Mesothelial cell of epicardium (in vitro differentiated cells): ENCODE measurements around the gene KLHL29. TPM values are rescaled to one million over a fixed set of nuclear protein-coding genes. Genes with fewer than 3 reads are reported as not detected.

Experiments used
- DNase-seq, 2 experiments: peaks; one replicate each; pipeline ENCODE4 v3.0.0; 2021; ENCODE audit warnings: low spot score in 2 of 2; ENCODE audit not compliant: unreplicated experiment in 2 of 2
- H3K27ac Mint-ChIP-seq: 2 replicates; pipeline ENCODE4 v1.8.0; 2021; ENCODE audit warnings: mixed read lengths
- H3K27me3 Mint-ChIP-seq: 2 replicates; pipeline ENCODE4 v1.8.0; 2021; ENCODE audit warnings: low read depth, mixed read lengths
- H3K36me3 Mint-ChIP-seq: 2 replicates; pipeline ENCODE4 v1.8.0; 2021; ENCODE audit warnings: mixed read lengths
- H3K4me1 Mint-ChIP-seq: 2 replicates; pipeline ENCODE4 v1.8.0; 2021; ENCODE audit warnings: mixed read lengths
- H3K4me3 Mint-ChIP-seq: 2 replicates; pipeline ENCODE4 v1.8.0; 2021; ENCODE audit warnings: mild to moderate bottlenecking, moderate library complexity, mixed read lengths
- H3K9me3 Mint-ChIP-seq: 2 replicates; pipeline ENCODE4 v1.8.0; 2021; ENCODE audit warnings: mixed read lengths
- total RNA-seq: library from RNA; stranded (reverse); gene quantifications from 3 replicates; pipeline ENCODE4 v1.2.1, GENCODE V29; 2021
- TF ChIP-seq, protein P1 (sequence below): fragments of 200-600 bp; sonication (generic); IDR thresholded peaks from one replicate; pipeline ENCODE4 v1.5.0; 2021; ENCODE audit warnings: antibody characterized with exemption; ENCODE audit not compliant: unreplicated experiment

The KLHL29 gene
- total RNA-seq, 1 donor from 2014 or later: 28.3 TPM

DNA sequence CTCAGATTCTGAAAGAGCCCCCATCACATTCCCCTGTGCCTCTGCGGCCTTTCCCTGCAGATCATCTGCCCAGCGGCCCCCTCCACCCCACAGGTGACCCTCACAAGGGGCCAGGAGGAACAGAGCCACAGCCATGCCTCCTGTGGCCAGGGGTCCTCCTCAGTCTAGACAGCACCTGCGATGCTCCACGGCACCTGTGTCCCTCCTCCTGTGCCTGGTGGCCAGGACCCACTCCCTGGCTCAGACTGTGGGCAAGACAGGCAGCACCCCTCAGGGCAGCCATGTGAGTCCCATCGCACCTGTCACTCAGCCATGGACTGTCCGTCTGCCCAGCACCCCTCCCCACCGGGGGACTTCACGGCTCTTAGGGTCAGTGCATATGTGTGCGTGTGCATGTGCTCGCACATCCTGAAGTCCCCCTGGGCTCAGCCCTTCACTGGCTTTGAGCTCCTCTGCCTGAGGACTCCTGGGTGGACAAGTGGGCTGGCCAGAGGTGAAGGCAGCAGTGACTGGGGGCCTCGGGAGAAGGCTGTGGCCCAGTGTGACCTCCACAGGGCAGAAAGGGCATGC is 304.2 kb downstream of the KLHL29 start:
- Mint-ChIP-seq H3K27me3 (no peaks in the 10 kb centered on the region), H3K36me3 (peaks cover 20% of the 10 kb centered on the region), H3K27ac (no peak overlapping the region), H3K4me1 (peaks cover 7% of the 10 kb centered on the region), H3K4me3 (no peak overlapping the region), H3K9me3 (no peaks in the 10 kb centered on the region)
- TF ChIP-seq, protein P1, sequence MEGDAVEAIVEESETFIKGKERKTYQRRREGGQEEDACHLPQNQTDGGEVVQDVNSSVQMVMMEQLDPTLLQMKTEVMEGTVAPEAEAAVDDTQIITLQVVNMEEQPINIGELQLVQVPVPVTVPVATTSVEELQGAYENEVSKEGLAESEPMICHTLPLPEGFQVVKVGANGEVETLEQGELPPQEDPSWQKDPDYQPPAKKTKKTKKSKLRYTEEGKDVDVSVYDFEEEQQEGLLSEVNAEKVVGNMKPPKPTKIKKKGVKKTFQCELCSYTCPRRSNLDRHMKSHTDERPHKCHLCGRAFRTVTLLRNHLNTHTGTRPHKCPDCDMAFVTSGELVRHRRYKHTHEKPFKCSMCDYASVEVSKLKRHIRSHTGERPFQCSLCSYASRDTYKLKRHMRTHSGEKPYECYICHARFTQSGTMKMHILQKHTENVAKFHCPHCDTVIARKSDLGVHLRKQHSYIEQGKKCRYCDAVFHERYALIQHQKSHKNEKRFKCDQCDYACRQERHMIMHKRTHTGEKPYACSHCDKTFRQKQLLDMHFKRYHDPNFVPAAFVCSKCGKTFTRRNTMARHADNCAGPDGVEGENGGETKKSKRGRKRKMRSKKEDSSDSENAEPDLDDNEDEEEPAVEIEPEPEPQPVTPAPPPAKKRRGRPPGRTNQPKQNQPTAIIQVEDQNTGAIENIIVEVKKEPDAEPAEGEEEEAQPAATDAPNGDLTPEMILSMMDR: no peak
- DNase-seq: no peak

DNA sequence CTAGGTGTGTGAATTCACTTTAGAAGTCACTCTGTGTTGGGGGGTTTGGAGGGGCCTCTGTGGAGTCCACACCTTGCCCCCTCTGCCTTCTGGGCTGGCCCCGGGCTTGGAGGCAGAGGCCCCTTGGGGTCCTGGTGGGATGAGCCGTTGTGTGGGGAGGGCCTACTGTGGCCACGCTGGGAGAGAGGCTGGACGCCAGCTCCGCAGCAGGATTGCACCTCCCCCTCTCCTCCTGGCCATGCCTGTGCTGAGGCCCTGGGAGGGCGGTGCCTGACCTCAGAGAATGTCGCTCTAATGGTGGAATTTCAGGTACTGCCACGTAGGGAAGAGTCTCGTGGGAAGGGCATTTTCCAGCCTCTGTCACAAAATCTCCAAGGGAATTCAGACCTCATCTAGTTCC is 304.9 kb downstream of the KLHL29 start:
- H3K27ac Mint-ChIP-seq: no peak overlapping the region
- peaks cover 26% of the 10 kb centered on the region for H3K36me3 Mint-ChIP-seq
- H3K27me3 Mint-ChIP-seq: no peaks in the 10 kb centered on the region
- TF ChIP-seq, protein P1: no peak
- DNase-seq: no peak
- H3K9me3 Mint-ChIP-seq: no peaks in the 10 kb centered on the region
- no peak overlapping the region for H3K4me3 Mint-ChIP-seq
- peaks cover 7% of the 10 kb centered on the region for H3K4me1 Mint-ChIP-seq

DNA sequence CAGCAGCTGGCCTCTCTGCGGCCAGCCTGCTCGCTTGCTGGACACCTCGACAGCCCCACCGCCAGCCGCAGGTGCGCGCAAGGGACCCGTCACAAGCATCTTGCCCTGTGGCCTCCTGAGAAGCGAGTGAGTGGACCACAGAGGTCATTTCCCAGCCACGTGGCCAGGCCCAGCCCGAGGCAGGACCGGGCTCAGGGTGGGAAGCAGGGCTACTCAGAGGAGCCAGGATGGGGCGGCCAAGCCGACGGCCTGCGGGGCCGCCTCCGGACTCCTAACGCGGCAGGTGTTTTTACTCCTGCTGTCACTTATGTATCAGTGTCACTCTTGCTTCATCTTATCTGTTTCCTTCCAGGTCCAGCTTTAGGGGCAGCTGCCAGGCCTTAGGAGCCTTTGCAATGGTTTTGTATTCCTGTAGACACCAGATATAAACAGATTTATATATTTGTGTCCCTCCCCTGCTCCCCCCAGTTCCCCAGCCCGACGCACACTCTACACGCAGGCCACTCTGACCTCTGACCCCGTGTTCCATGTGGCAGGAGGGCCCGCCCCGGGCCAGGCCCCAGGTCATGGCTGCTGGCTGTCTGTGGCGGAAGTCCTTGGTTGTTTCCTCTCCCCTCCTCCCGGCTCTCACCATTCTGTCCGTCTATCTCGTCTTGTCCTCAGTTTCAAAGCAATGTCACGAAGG is 305.6 kb downstream of the KLHL29 start:
- Mint-ChIP-seq H3K36me3 (peaks cover 26% of the 10 kb centered on the region), H3K27me3 (no peaks in the 10 kb centered on the region), H3K4me1 (peaks cover 2% of the 10 kb centered on the region), H3K9me3 (no peaks in the 10 kb centered on the region), H3K27ac (no peak overlapping the region), H3K4me3 (no peak overlapping the region)
- peak in 1 of 2 experiments; percentile 10 for DNase-seq
- TF ChIP-seq, protein P1: no peak

DNA sequence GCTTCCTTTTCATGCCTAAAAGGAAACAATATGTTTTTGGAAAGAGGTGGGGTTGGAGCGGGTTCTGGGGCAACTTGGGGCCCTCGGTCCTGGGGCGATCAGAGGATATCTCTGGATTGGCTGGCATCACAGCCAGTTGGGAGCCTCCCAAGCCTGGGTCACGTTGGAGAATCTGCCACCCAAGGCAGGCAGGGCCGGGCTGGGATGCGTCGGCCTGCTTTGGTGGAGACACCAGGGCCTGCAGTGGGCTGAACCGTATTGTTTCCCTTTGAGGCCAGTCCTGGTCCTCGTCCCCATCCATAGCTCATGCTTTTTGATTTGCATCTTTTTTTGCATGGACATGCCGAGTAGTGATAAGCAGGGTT is 306.1 kb downstream of the KLHL29 start:
- Mint-ChIP-seq H3K27ac (no peak overlapping the region), H3K4me1 (peaks cover 2% of the 10 kb centered on the region), H3K9me3 (no peaks in the 10 kb centered on the region), H3K4me3 (no peak overlapping the region), H3K27me3 (no peaks in the 10 kb centered on the region), H3K36me3 (peaks cover 26% of the 10 kb centered on the region)
- DNase-seq: no peak
- TF ChIP-seq, protein P1: no peak

DNA sequence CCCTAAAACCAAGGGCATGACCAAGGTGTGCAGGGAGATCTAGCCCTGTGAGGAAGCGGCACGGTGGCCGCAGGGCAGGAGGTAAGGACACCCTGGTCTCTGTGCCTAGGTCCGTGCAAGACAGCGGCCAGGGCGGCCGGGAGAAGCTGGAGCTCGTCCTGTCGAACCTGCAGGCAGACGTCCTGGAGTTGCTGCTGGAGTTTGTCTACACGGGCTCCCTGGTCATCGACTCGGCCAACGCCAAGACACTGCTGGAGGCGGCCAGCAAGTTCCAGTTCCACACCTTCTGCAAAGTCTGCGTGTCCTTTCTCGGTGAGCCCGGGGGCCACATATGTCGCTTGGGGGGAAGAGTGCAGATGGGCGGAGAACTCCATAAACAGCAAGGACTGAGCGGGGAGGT is 306.6 kb downstream of the KLHL29 start:
- Mint-ChIP-seq H3K27ac (no peak overlapping the region), H3K4me3 (no peak overlapping the region), H3K36me3 (peaks cover 24% of the 10 kb centered on the region), H3K9me3 (no peaks in the 10 kb centered on the region), H3K4me1 (peaks cover 2% of the 10 kb centered on the region), H3K27me3 (no peaks in the 10 kb centered on the region)
- TF ChIP-seq, protein P1: no peak
- no peak for DNase-seq
